Upper lobe of left lung (tissue), 6 donors: ENCODE results near the gene HIVEP3. TPM values are rescaled to one million over a fixed set of nuclear protein-coding genes. Genes with fewer than 3 reads are reported as not detected.

Source experiments
- ATAC-seq, 2 donors: fragments of 200-7000 bp; cut with Tn5 transposase; one replicate each; pipeline ENCODE4 v1.9.1; 2022; ENCODE audit warnings: mild to moderate bottlenecking in 2 of 2, moderate library complexity in 2 of 2; ENCODE audit not compliant: low FRiP score in 2 of 2
- DNase-seq, 2 donors: peaks; one replicate each; pipeline ENCODE4 v3.0.0-alpha.2; 2019 to 2020
- H3K27ac ChIP-seq, 4 donors: fragments of 200-600 bp; sonication (generic); one replicate each; pipeline ENCODE4 v1.5.1; 2016 to 2019
- H3K27me3 ChIP-seq, 4 donors: fragments of 200-600 bp; sonication (generic); one replicate each; pipeline ENCODE4 v1.5.1; 2017 to 2019
- H3K36me3 ChIP-seq, 4 donors: fragments of 200-600 bp; sonication (generic); one replicate each; pipeline ENCODE4 v1.5.1; 2016 to 2019
- H3K4me1 ChIP-seq, 4 donors: fragments of 200-600 bp; sonication (generic); one replicate each; pipeline ENCODE4 v1.5.1; 2018 to 2019
- H3K4me3 ChIP-seq, 4 donors: fragments of 200-600 bp; sonication (generic); one replicate each; pipeline ENCODE4 v1.5.1; 2017 to 2019; ENCODE audit warnings: mild to moderate bottlenecking in 2 of 4, moderate library complexity in 1 of 4
- H3K9me3 ChIP-seq, 4 donors: fragments of 200-600 bp; sonication (generic); one replicate each; pipeline ENCODE4 v1.5.1; 2018 to 2019
- EP300 ChIP-seq, 4 donors: sonication (generic); formaldehyde crosslinking; IDR thresholded peaks; one replicate each; pipeline ENCODE4 v1.5.1; 2017; ENCODE audit warnings: antibody characterized with exemption in 4 of 4, control low read depth in 2 of 4
- POLR2A ChIP-seq, 4 donors: fragments of 450-650 bp; IDR thresholded peaks; one replicate each; pipeline ENCODE4 v1.5.1; 2016 to 2017; ENCODE audit warnings: antibody characterized with exemption in 4 of 4, mild to moderate bottlenecking in 2 of 4
- POLR2AphosphoS5 ChIP-seq, 2 donors: sonication (generic); formaldehyde crosslinking; IDR thresholded peaks; one replicate each; pipeline ENCODE4 v1.5.1; 2017; ENCODE audit warnings: antibody characterized with exemption in 2 of 2
- WGBS, 2 donors: methylation state at CpG; one replicate each; pipeline ENCODE4 v1.1.5; 2017 to 2018; 5-methylcytosine and 5-hydroxymethylcytosine counted together
- total RNA-seq, 6 donors: library from RNA; depleted of rRNA in 4 of 6; stranded (reverse); fragments of >200 nt in 4 of 6; gene quantifications; one replicate each; pipeline versions ENCODE4 v1.1.0 to v1.2.1, GENCODE V29; 2016 to 2021
- TF ChIP-seq, protein P1 (sequence below), 6 experiments: fragments of 450-650 bp in 4 of 6; fragments of 200-600 bp in 2 of 6; sonication (generic) in 2 of 6; IDR thresholded peaks; one replicate each; pipeline ENCODE4 v1.5.1; 2016 to 2019; ENCODE audit warnings: antibody characterized with exemption in 6 of 6
- donor health status: DM: no; HTN: no; CAD: no; lungs with moderate emphysema.
- donor health status: DM: no; HTN: yes; CAD: no; lungs with severe emphysema.

Gene HIVEP3
- total RNA-seq, 6 donors from 2014 or later, result 9.7 to 23.0 (median 11.6) TPM

DNA sequence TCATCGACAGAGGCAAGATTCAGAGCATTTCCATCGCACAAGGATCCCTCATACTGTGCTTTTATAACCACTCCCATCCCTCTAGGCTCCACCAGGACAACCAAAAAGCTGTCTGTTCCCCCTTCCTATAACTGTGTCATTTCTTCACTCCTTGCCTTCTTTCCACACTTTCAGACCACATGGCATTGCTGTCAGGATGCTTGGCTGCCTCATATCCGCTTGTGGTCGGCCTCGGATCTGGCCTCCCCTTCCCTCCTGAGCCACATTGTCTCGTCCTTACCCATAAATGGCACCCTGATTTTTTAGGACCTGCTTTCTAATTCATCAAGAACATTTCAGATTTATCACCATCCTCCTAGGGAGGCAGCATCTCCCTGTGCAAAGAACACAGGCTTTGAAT, 80.5 kb downstream of the HIVEP3 start:
- ATAC-seq (no peak), DNase-seq (no peak)
- TF ChIP-seq, protein P1, sequence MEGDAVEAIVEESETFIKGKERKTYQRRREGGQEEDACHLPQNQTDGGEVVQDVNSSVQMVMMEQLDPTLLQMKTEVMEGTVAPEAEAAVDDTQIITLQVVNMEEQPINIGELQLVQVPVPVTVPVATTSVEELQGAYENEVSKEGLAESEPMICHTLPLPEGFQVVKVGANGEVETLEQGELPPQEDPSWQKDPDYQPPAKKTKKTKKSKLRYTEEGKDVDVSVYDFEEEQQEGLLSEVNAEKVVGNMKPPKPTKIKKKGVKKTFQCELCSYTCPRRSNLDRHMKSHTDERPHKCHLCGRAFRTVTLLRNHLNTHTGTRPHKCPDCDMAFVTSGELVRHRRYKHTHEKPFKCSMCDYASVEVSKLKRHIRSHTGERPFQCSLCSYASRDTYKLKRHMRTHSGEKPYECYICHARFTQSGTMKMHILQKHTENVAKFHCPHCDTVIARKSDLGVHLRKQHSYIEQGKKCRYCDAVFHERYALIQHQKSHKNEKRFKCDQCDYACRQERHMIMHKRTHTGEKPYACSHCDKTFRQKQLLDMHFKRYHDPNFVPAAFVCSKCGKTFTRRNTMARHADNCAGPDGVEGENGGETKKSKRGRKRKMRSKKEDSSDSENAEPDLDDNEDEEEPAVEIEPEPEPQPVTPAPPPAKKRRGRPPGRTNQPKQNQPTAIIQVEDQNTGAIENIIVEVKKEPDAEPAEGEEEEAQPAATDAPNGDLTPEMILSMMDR (IDR thresholded peaks at IDR 0.05), result no peak
- no peak for TF ChIP-seq EP300 (IDR thresholded peaks at IDR 0.05)
- TF ChIP-seq POLR2AphosphoS5 (IDR thresholded peaks at IDR 0.05), result no peak
- TF ChIP-seq POLR2A (IDR thresholded peaks at IDR 0.05), result no peak
- H3K36me3 ChIP-seq, result no peaks in the 10 kb centered on the region
- no peak overlapping the region for H3K27ac ChIP-seq
- WGBS, 2 donors, result 84 to 94% methylated on average over 6 of the region's 6 CpGs
- H3K4me3 ChIP-seq, result no peak overlapping the region
- no peaks in the 10 kb centered on the region for H3K9me3 ChIP-seq
- H3K27me3 ChIP-seq, result no peaks in the 10 kb centered on the region
- peaks cover 0 to 7% (median 1%) of the 10 kb centered on the region in 4 donors for H3K4me1 ChIP-seq

DNA sequence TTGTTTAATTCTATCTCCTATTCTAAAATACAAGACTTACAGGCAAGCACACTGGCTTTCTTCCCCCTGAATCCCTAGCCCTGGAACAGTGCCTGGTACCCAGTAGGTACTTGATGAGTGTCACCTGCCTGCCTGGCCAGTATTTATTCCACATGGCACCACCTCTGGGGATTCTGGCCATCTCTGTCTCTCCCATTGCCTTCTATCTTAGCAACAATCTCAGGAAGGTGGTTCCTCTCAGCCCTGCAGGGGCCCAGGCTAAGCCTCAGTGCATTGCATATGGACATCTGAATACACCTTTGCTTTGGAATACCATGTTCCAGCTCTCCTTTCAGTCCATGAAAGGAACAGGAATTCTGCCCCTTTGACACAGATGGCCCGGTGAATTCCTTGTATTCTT, 81.0 kb downstream of the HIVEP3 start:
- no peaks in the 10 kb centered on the region for H3K27me3 ChIP-seq
- DNase-seq (no peak), ATAC-seq (no peak)
- 90 to 96% methylated on average over 1 of the region's 1 CpG for WGBS, 2 donors
- H3K4me3 ChIP-seq, result no peak overlapping the region
- H3K36me3 ChIP-seq, result no peaks in the 10 kb centered on the region
- H3K27ac ChIP-seq, result no peak overlapping the region
- H3K9me3 ChIP-seq, result no peaks in the 10 kb centered on the region
- TF ChIP-seq POLR2A (IDR thresholded peaks at IDR 0.05) (no peak), POLR2AphosphoS5 (IDR thresholded peaks at IDR 0.05) (no peak), EP300 (IDR thresholded peaks at IDR 0.05) (no peak)
- TF ChIP-seq, protein P1 (IDR thresholded peaks at IDR 0.05), result no peak
- peaks cover 0 to 7% (median 0%) of the 10 kb centered on the region in 4 donors for H3K4me1 ChIP-seq

- H3K27me3 ChIP-seq, result no peaks in the 10 kb centered on the region
- no peak for TF ChIP-seq EP300 (IDR thresholded peaks at IDR 0.05)
- TF ChIP-seq, protein P1 (IDR thresholded peaks at IDR 0.05), result no peak
- TF ChIP-seq POLR2AphosphoS5 (IDR thresholded peaks at IDR 0.05), result no peak
- no peak for TF ChIP-seq POLR2A (IDR thresholded peaks at IDR 0.05)
- no peak for ATAC-seq
- WGBS, 2 donors, result 94 to 96% methylated on average over 5 of the region's 5 CpGs
- no peaks in the 10 kb centered on the region for H3K36me3 ChIP-seq
- no peak overlapping the region for H3K27ac ChIP-seq
- H3K4me1 ChIP-seq, result peaks cover 0 to under 1% (median 0%) of the 10 kb centered on the region in 4 donors
- H3K9me3 ChIP-seq, result no peaks in the 10 kb centered on the region
- H3K4me3 ChIP-seq, result no peak overlapping the region
- DNase-seq, result no peak
Measured at GRCh38 chr1:41835485-41835884, 83.2 kb downstream of the HIVEP3 start.

DNA sequence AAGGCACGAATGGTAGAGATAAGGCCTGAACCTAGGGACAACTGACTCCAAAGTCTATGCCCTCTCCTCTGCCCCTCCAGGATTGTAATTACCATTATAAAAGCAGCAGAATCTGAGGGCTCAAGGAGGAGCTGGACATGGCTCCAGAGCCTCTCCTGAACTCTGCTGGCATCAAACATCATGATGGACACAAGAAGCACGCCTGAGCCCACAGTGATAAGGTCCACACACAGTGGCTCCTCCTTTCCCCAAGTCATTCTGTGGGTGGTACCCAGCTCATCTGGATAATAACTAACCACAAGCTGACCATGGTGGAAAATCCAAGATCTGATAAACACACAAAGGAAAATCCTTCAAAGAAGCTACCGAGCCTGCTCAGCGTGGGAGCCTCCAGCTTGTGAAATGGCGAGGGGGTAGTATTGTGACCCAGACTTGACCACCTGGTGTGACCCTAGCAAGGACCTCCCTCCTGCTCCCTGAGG, 85.2 kb downstream of the HIVEP3 start:
- Histone ChIP-seq H3K4me1 (no peaks in the 10 kb centered on the region), H3K27me3 (no peaks in the 10 kb centered on the region), H3K36me3 (no peaks in the 10 kb centered on the region), H3K9me3 (no peaks in the 10 kb centered on the region), H3K4me3 (no peak overlapping the region), H3K27ac (no peak overlapping the region)
- 92 to 93% methylated on average over 5 of the region's 5 CpGs for WGBS, 2 donors
- DNase-seq (no peak), ATAC-seq (no peak)
- TF ChIP-seq, protein P1 (IDR thresholded peaks at IDR 0.05), result no peak
- TF ChIP-seq EP300 (IDR thresholded peaks at IDR 0.05), result no peak
- TF ChIP-seq POLR2AphosphoS5 (IDR thresholded peaks at IDR 0.05), result no peak
- no peak for TF ChIP-seq POLR2A (IDR thresholded peaks at IDR 0.05)

GRCh38 chr1:41830726-41831125, 88.0 kb downstream of the HIVEP3 start:
- no peak overlapping the region for H3K4me3 ChIP-seq
- no peaks in the 10 kb centered on the region for H3K27me3 ChIP-seq
- H3K9me3 ChIP-seq, result no peaks in the 10 kb centered on the region
- no peaks in the 10 kb centered on the region for H3K36me3 ChIP-seq
- 93 to 95% methylated on average over 3 of the region's 3 CpGs for WGBS, 2 donors
- H3K4me1 ChIP-seq, result peaks cover 0 to 6% (median 0%) of the 10 kb centered on the region in 4 donors
- no peak overlapping the region for H3K27ac ChIP-seq
- TF ChIP-seq, protein P1 (IDR thresholded peaks at IDR 0.05), result no peak
- TF ChIP-seq EP300 (IDR thresholded peaks at IDR 0.05) (no peak), POLR2A (IDR thresholded peaks at IDR 0.05) (no peak), POLR2AphosphoS5 (IDR thresholded peaks at IDR 0.05) (no peak)
- DNase-seq (no peak), ATAC-seq (peak in 1 of 2 donors; percentile 74)
